GM23338 (cell line): Measurements from ENCODE around the gene PRODH2. TPM values are rescaled to one million over a fixed set of nuclear protein-coding genes. Genes with fewer than 3 reads are reported as not detected.

Experiments used
- ATAC-seq: fragments of 200-7000 bp; cut with Tn5 transposase; 3 replicates; pipeline ENCODE4 v1.9.1; 2020
- DNase-seq: peaks from one replicate; pipeline ENCODE4 v3.0.0-alpha.2; 2015; ENCODE audit warnings: low spot score
- H2AFZ ChIP-seq: fragments of 200-600 bp; sonication (generic); 2 replicates; pipeline ENCODE4 v1.8.0; 2016; ENCODE audit warnings: antibody characterized with exemption, mild to moderate bottlenecking, moderate library complexity
- H3F3A ChIP-seq: fragments of 200-600 bp; sonication (generic); replicated peaks from 2 replicates; pipeline ENCODE4 v1.8.0; 2017; ENCODE audit warnings: antibody characterized with exemption, mixed run types, low read depth
- H3K27ac ChIP-seq: fragments of 200-600 bp; sonication (generic); 2 replicates; pipeline ENCODE4 v1.6.1; 2016; ENCODE audit warnings: low read depth
- H3K27me3 ChIP-seq: fragments of 200-600 bp; sonication (generic); 2 replicates; pipeline ENCODE4 v1.8.0; 2016; ENCODE audit warnings: mild to moderate bottlenecking, mixed run types, moderate library complexity; ENCODE audit not compliant: insufficient read depth
- H3K36me3 ChIP-seq: fragments of 200-600 bp; sonication (generic); 2 replicates; pipeline ENCODE4 v1.8.0; 2016; ENCODE audit warnings: mild to moderate bottlenecking; ENCODE audit not compliant: insufficient read depth
- H3K4me1 ChIP-seq: fragments of 200-600 bp; sonication (generic); 2 replicates; pipeline ENCODE4 v1.8.0; 2016; ENCODE audit warnings: mild to moderate bottlenecking, moderate library complexity; ENCODE audit not compliant: insufficient read depth
- H3K4me2 ChIP-seq: fragments of 200-600 bp; sonication (generic); 2 replicates; pipeline ENCODE4 v1.7.1; 2017; ENCODE audit warnings: mixed run types
- H3K4me3 ChIP-seq: fragments of 200-600 bp; sonication (generic); 2 replicates; pipeline ENCODE4 v1.6.1; 2016; ENCODE audit warnings: mixed run types
- H3K79me2 ChIP-seq: fragments of 200-600 bp; sonication (generic); replicated peaks from 2 replicates; pipeline ENCODE4 v1.8.0; 2017; ENCODE audit warnings: mild to moderate bottlenecking; ENCODE audit not compliant: insufficient read depth
- H3K9me2 ChIP-seq: fragments of 200-600 bp; sonication (generic); 2 replicates; pipeline ENCODE4 v1.8.0; 2017; ENCODE audit not compliant: insufficient read depth
- H4K20me1 ChIP-seq: fragments of 200-600 bp; sonication (generic); replicated peaks from 2 replicates; pipeline ENCODE4 v1.8.0; 2017; ENCODE audit warnings: mild to moderate bottlenecking; ENCODE audit not compliant: insufficient read depth
- H3K27ac Mint-ChIP-seq: 2 replicates; pipeline ENCODE4 v1.8.0; 2020; ENCODE audit warnings: inconsistent platforms, mild to moderate bottlenecking, moderate library complexity, mixed read lengths
- H3K27me3 Mint-ChIP-seq: 3 replicates; pipeline ENCODE4 v1.8.0; 2022; ENCODE audit warnings: low read depth, mild to moderate bottlenecking, moderate library complexity, mixed read lengths, inconsistent platforms; ENCODE audit not compliant: insufficient read depth, poor library complexity
- H3K36me3 Mint-ChIP-seq: 3 replicates; pipeline ENCODE4 v1.8.0; 2021; ENCODE audit warnings: low read depth, mild to moderate bottlenecking, inconsistent platforms, moderate library complexity, mixed read lengths
- H3K4me1 Mint-ChIP-seq: 3 replicates; pipeline ENCODE4 v1.8.0; 2020; ENCODE audit warnings: mild to moderate bottlenecking, inconsistent platforms, mixed read lengths
- H3K4me3 Mint-ChIP-seq: 3 replicates; pipeline ENCODE4 v1.8.0; 2021; ENCODE audit warnings: moderate library complexity, mild to moderate bottlenecking, inconsistent platforms, mixed read lengths
- H3K9me3 Mint-ChIP-seq: 3 replicates; pipeline ENCODE4 v1.8.0; 2020; ENCODE audit warnings: moderate library complexity, mild to moderate bottlenecking, inconsistent platforms, mixed read lengths
- CREB1 ChIP-seq: fragments of 250-450 bp; sonication (Bioruptor Pico); IDR thresholded peaks from 2 replicates; pipeline ENCODE4 v1.5.0; 2020; ENCODE audit warnings: low read depth, mild to moderate bottlenecking, moderate library complexity
- EZH2 ChIP-seq: fragments of 200-600 bp; sonication (generic); IDR thresholded peaks from one replicate; pipeline ENCODE4 v1.8.0; 2017; ENCODE audit warnings: antibody characterized with exemption, mild to moderate bottlenecking, low read depth; ENCODE audit not compliant: unreplicated experiment
- EZH2phosphoT487 ChIP-seq: fragments of 200-600 bp; sonication (generic); IDR thresholded peaks from one replicate; pipeline ENCODE4 v1.8.1; 2018; ENCODE audit warnings: antibody characterized with exemption; ENCODE audit not compliant: unreplicated experiment
- JUNB ChIP-seq: IDR thresholded peaks from one replicate; pipeline ENCODE4 v1.6.1; 2016; ENCODE audit warnings: antibody characterized with exemption; ENCODE audit not compliant: unreplicated experiment
- NANOG ChIP-seq: IDR thresholded peaks from 2 replicates; pipeline ENCODE4 v1.6.1; 2016; ENCODE audit warnings: antibody characterized with exemption, borderline replicate concordance
- POLR2AphosphoS5 ChIP-seq: IDR thresholded peaks from 2 replicates; pipeline ENCODE4 v1.6.1; 2016; ENCODE audit warnings: antibody characterized with exemption, low read depth
- STAT1 ChIP-seq: IDR thresholded peaks from one replicate; pipeline ENCODE4 v1.6.1; 2016; ENCODE audit warnings: antibody characterized with exemption; ENCODE audit not compliant: unreplicated experiment
- ZNF114 ChIP-seq: fragments of 250-450 bp; sonication (Bioruptor Pico); IDR thresholded peaks from 2 replicates; pipeline ENCODE4 v1.5.0; 2020; ENCODE audit warnings: mild to moderate bottlenecking, moderate library complexity
- ZNF331 ChIP-seq: fragments of 250-450 bp; sonication (Bioruptor Pico); IDR thresholded peaks from 2 replicates; pipeline ENCODE4 v1.5.0; 2020; ENCODE audit warnings: low read depth, mild to moderate bottlenecking, moderate library complexity
- polyA plus RNA-seq: library from polyadenylated mRNA; unstranded; fragments of >200 nt; fragmentation: Nextera tagmentation; extraction: Ambion mirVana; gene quantifications from 2 replicates; pipeline ENCODE4 v1.2.1, GENCODE V29; 2016
- total RNA-seq: library from RNA; depleted of rRNA; stranded (reverse); fragments of >200 nt; shearing (Covaris generic); gene quantifications from 2 replicates; pipeline ENCODE4 v1.2.3, GENCODE V29; 2014
- TF ChIP-seq, protein P1 (sequence below), 2 experiments: fragments of 200-600 bp in 1 of 2; sonication (generic) in 1 of 2; conservative IDR thresholded peaks; 2 replicates each; pipeline versions ENCODE4 v1.5.1 to v1.6.1; 2016 to 2017; ENCODE audit warnings: antibody characterized with exemption in 2 of 2, low read depth in 2 of 2, mild to moderate bottlenecking in 2 of 2, moderate library complexity in 1 of 2
- TF ChIP-seq, protein P2 (sequence below): IDR thresholded peaks from one replicate; pipeline ENCODE4 v1.6.1; 2018; ENCODE audit warnings: antibody characterized with exemption; ENCODE audit not compliant: unreplicated experiment
- TF ChIP-seq, protein P3 (sequence below): IDR thresholded peaks from 2 replicates; pipeline ENCODE4 v1.6.1; 2016; ENCODE audit warnings: antibody characterized with exemption
- TF ChIP-seq, protein P4 (sequence below): fragments of 250-450 bp; sonication (Bioruptor Pico); IDR thresholded peaks from 2 replicates; pipeline ENCODE4 v1.5.0; 2020; ENCODE audit warnings: mild to moderate bottlenecking, moderate library complexity

PRODH2 gene
- total and polyA plus RNA-seq, 2 experiments from 2014 or later: not detected

DNA sequence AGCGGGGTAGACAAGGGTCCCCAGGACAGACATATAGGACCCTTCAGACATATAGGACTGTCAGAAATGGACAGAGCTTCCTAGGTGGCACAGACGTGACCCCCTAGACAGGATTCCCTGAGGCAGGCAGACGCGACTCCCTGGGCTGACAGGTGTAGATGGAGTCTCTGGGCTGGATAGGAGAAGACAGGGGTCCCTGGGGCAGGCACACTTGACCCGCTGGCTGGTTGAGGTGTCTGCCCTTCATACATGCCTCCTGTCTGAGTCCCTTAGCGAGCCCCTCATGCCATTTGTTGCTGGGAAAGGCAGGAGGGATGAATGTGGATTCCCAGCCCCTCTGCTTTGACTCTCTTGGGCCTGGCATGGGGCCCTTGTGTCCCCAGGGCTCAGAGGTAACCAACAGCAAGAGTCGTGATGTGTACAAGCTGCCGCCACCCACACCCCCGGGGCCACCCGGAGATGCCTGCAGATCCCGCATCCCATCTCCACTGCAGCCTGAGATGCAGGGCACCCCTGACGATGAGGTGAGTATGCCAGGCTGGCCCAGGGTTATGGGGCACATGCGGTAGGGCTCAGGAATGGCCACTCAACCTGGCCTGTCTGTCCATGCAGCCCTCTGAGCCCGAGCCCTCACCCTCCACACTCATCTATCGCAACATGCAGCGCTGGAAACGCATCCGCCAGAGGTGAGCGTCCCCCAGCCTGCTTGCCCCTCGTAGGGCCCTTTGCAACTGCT is 58.8 kb downstream of the PRODH2 start:
- Mint-ChIP-seq H3K4me3 (no peak overlapping the region; the same call in 2 of the 3 replicates), H3K27me3 (peaks cover 38% of the 10 kb centered on the region), H3K27ac (no peak overlapping the region), H3K9me3 (no peaks in the 10 kb centered on the region; the same call in 2 of the 3 replicates), H3K4me1 (peaks cover 15% of the 10 kb centered on the region), H3K36me3 (no peaks in the 10 kb centered on the region)
- Histone ChIP-seq H3K4me3 (no peak overlapping the region), H3F3A (0 out of 2 replicates have a peak, but pooled peaks cover 6% of the 10 kb centered on the region), H3K27me3 (peaks cover 28% of the 10 kb centered on the region), H3K4me2 (no peak overlapping the region), H3K36me3 (no peaks in the 10 kb centered on the region), H3K27ac (no peak overlapping the region), H3K9me2 (no peaks in the 10 kb centered on the region), H3K4me1 (peaks cover 10% of the 10 kb centered on the region), H3K79me2 (peaks cover 3% of the 10 kb centered on the region), H2AFZ (no peak overlapping the region), H4K20me1 (no peaks in the 10 kb centered on the region)
- no peak for DNase-seq
- no peak for TF ChIP-seq JUNB
- no peak for TF ChIP-seq ZNF114
- TF ChIP-seq NANOG: no peak
- TF ChIP-seq, protein P1, sequence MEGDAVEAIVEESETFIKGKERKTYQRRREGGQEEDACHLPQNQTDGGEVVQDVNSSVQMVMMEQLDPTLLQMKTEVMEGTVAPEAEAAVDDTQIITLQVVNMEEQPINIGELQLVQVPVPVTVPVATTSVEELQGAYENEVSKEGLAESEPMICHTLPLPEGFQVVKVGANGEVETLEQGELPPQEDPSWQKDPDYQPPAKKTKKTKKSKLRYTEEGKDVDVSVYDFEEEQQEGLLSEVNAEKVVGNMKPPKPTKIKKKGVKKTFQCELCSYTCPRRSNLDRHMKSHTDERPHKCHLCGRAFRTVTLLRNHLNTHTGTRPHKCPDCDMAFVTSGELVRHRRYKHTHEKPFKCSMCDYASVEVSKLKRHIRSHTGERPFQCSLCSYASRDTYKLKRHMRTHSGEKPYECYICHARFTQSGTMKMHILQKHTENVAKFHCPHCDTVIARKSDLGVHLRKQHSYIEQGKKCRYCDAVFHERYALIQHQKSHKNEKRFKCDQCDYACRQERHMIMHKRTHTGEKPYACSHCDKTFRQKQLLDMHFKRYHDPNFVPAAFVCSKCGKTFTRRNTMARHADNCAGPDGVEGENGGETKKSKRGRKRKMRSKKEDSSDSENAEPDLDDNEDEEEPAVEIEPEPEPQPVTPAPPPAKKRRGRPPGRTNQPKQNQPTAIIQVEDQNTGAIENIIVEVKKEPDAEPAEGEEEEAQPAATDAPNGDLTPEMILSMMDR (conservative IDR thresholded peaks at IDR 0.05; ENCODE audit: low read depth in 2 of 2): no peak
- TF ChIP-seq, protein P2, sequence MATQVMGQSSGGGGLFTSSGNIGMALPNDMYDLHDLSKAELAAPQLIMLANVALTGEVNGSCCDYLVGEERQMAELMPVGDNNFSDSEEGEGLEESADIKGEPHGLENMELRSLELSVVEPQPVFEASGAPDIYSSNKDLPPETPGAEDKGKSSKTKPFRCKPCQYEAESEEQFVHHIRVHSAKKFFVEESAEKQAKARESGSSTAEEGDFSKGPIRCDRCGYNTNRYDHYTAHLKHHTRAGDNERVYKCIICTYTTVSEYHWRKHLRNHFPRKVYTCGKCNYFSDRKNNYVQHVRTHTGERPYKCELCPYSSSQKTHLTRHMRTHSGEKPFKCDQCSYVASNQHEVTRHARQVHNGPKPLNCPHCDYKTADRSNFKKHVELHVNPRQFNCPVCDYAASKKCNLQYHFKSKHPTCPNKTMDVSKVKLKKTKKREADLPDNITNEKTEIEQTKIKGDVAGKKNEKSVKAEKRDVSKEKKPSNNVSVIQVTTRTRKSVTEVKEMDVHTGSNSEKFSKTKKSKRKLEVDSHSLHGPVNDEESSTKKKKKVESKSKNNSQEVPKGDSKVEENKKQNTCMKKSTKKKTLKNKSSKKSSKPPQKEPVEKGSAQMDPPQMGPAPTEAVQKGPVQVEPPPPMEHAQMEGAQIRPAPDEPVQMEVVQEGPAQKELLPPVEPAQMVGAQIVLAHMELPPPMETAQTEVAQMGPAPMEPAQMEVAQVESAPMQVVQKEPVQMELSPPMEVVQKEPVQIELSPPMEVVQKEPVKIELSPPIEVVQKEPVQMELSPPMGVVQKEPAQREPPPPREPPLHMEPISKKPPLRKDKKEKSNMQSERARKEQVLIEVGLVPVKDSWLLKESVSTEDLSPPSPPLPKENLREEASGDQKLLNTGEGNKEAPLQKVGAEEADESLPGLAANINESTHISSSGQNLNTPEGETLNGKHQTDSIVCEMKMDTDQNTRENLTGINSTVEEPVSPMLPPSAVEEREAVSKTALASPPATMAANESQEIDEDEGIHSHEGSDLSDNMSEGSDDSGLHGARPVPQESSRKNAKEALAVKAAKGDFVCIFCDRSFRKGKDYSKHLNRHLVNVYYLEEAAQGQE: no peak
- TF ChIP-seq ZNF331 (CRISPR knock-in tag): no peak
- TF ChIP-seq POLR2AphosphoS5: no peak
- no peak for TF ChIP-seq STAT1
- no peak for TF ChIP-seq EZH2phosphoT487
- TF ChIP-seq, protein P3, sequence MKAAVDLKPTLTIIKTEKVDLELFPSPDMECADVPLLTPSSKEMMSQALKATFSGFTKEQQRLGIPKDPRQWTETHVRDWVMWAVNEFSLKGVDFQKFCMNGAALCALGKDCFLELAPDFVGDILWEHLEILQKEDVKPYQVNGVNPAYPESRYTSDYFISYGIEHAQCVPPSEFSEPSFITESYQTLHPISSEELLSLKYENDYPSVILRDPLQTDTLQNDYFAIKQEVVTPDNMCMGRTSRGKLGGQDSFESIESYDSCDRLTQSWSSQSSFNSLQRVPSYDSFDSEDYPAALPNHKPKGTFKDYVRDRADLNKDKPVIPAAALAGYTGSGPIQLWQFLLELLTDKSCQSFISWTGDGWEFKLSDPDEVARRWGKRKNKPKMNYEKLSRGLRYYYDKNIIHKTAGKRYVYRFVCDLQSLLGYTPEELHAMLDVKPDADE: no peak
- no peak for TF ChIP-seq CREB1 (CRISPR knock-in tag)
- TF ChIP-seq, protein P4, sequence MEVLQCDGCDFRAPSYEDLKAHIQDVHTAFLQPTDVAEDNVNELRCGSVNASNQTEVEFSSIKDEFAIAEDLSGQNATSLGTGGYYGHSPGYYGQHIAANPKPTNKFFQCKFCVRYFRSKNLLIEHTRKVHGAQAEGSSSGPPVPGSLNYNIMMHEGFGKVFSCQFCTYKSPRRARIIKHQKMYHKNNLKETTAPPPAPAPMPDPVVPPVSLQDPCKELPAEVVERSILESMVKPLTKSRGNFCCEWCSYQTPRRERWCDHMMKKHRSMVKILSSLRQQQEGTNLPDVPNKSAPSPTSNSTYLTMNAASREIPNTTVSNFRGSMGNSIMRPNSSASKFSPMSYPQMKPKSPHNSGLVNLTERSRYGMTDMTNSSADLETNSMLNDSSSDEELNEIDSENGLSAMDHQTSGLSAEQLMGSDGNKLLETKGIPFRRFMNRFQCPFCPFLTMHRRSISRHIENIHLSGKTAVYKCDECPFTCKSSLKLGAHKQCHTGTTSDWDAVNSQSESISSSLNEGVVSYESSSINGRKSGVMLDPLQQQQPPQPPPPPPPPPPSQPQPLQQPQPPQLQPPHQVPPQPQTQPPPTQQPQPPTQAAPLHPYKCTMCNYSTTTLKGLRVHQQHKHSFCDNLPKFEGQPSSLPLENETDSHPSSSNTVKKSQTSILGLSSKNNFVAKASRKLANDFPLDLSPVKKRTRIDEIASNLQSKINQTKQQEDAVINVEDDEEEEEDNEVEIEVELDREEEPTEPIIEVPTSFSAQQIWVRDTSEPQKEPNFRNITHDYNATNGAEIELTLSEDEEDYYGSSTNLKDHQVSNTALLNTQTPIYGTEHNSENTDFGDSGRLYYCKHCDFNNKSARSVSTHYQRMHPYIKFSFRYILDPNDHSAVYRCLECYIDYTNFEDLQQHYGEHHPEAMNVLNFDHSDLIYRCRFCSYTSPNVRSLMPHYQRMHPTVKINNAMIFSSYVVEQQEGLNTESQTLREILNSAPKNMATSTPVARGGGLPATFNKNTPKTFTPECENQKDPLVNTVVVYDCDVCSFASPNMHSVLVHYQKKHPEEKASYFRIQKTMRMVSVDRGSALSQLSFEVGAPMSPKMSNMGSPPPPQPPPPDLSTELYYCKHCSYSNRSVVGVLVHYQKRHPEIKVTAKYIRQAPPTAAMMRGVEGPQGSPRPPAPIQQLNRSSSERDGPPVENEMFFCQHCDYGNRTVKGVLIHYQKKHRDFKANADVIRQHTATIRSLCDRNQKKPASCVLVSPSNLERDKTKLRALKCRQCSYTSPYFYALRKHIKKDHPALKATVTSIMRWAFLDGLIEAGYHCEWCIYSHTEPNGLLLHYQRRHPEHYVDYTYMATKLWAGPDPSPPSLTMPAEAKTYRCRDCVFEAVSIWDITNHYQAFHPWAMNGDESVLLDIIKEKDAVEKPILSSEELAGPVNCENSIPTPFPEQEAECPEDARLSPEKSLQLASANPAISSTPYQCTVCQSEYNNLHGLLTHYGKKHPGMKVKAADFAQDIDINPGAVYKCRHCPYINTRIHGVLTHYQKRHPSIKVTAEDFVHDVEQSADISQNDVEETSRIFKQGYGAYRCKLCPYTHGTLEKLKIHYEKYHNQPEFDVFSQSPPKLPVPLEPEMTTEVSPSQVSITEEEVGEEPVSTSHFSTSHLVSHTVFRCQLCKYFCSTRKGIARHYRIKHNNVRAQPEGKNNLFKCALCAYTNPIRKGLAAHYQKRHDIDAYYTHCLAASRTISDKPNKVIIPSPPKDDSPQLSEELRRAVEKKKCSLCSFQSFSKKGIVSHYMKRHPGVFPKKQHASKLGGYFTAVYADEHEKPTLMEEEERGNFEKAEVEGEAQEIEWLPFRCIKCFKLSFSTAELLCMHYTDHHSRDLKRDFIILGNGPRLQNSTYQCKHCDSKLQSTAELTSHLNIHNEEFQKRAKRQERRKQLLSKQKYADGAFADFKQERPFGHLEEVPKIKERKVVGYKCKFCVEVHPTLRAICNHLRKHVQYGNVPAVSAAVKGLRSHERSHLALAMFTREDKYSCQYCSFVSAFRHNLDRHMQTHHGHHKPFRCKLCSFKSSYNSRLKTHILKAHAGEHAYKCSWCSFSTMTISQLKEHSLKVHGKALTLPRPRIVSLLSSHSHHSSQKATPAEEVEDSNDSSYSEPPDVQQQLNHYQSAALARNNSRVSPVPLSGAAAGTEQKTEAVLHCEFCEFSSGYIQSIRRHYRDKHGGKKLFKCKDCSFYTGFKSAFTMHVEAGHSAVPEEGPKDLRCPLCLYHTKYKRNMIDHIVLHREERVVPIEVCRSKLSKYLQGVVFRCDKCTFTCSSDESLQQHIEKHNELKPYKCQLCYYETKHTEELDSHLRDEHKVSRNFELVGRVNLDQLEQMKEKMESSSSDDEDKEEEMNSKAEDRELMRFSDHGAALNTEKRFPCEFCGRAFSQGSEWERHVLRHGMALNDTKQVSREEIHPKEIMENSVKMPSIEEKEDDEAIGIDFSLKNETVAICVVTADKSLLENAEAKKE: no peak
- no peak for TF ChIP-seq EZH2
- ATAC-seq: no peak
